Endothelial cell of umbilical vein (primary cell): ENCODE results near the gene GLRX5. TPM values are rescaled to one million over a fixed set of nuclear protein-coding genes. Genes with fewer than 3 reads are reported as not detected.

Experiments
- BruUV-seq: library from RNA; stranded (reverse); fragments of 400-500 nt; replicated peaks from 2 replicates; lab custom pipeline; 2021; lab: Mats Ljungman, UMichigan
- CTCF ChIA-PET: fragments of 300-600, 350-600 bp; sonication (Branson Sonifier 250); formaldehyde crosslinking; loops from one replicate; lab custom pipeline; 2021; ENCODE audit warnings: antibody characterized with exemption, inconsistent platforms; lab: Charles Lee
- POLR2A ChIA-PET: fragments of 300-600, 350-600 bp; sonication (Branson Sonifier 250); formaldehyde crosslinking; loops from one replicate; lab custom pipeline; 2021; ENCODE audit warnings: antibody characterized with exemption, inconsistent platforms; lab: Charles Lee
- DNase-seq: peaks from one replicate; pipeline ENCODE4 v3.0.0-alpha.2; 2011; ENCODE audit warnings: low read depth, low spot score
- FAIRE-seq: peaks from 2 replicates; lab custom pipeline; 2011; peaks lifted over from hg19 to GRCh38; lab: Jason Lieb, UNC
- H2AFZ ChIP-seq: 2 replicates; pipeline ENCODE4 v1.6.0; 2012; ENCODE audit warnings: low read depth, low read length, control low read depth, inconsistent platforms
- H3K27ac ChIP-seq: 2 replicates; pipeline ENCODE4 v1.5.1; 2011; ENCODE audit warnings: low read depth, mild to moderate bottlenecking, control low read depth, low read length, moderate library complexity; ENCODE audit not compliant: insufficient read depth
- H3K27me3 ChIP-seq, 2 experiments: 2 replicates each; pipeline versions ENCODE4 v1.6.0 to v1.6.1; 2011; ENCODE audit warnings: low read length in 2 of 2, mixed read lengths in 1 of 2; ENCODE audit not compliant: control insufficient read depth in 2 of 2, insufficient read depth in 2 of 2
- H3K36me3 ChIP-seq, 2 experiments: 2 replicates in 1 of 2; 3 replicates in 1 of 2; pipeline ENCODE4 v1.5.1; 2011; ENCODE audit warnings: low read length in 2 of 2, mild to moderate bottlenecking in 1 of 2, moderate library complexity in 1 of 2; ENCODE audit not compliant: control insufficient read depth in 2 of 2, insufficient read depth in 2 of 2; ENCODE audit errors: extremely low read depth in 1 of 2
- H3K4me1 ChIP-seq: 3 replicates; pipeline ENCODE4 v1.5.1; 2011; ENCODE audit warnings: mild to moderate bottlenecking, low read length; ENCODE audit not compliant: control insufficient read depth, insufficient read depth; ENCODE audit errors: extremely low read depth
- H3K4me2 ChIP-seq: 2 replicates; pipeline ENCODE4 v1.6.1; 2011; ENCODE audit warnings: low read length, control low read depth, mixed read lengths; ENCODE audit not compliant: insufficient read depth
- H3K4me3 ChIP-seq, 3 experiments: fragments of 200-600 bp in 1 of 3; sonication (generic), shearing (Covaris generic) in 1 of 3; replicated peaks in 1 of 3; 2 replicates each; pipeline ENCODE4 v1.5.1; 2011 to 2016; ENCODE audit warnings: control low read depth in 3 of 3, low read length in 3 of 3, mild to moderate bottlenecking in 2 of 3, inconsistent platforms in 1 of 3, low read depth in 1 of 3, moderate library complexity in 1 of 3; ENCODE audit not compliant: insufficient read depth in 1 of 3
- H3K79me2 ChIP-seq: 2 replicates; pipeline ENCODE4 v1.6.0; 2012; ENCODE audit warnings: low read length, inconsistent platforms; ENCODE audit not compliant: control insufficient read depth, insufficient read depth
- H3K9ac ChIP-seq: replicated peaks from 2 replicates; pipeline ENCODE3; 2011; ENCODE audit warnings: low read length, control low read depth; ENCODE audit not compliant: insufficient read depth; ENCODE audit errors: extremely low read depth
- H3K9me1 ChIP-seq: replicated peaks from 3 replicates; pipeline ENCODE4 v1.6.0; 2011; ENCODE audit warnings: mild to moderate bottlenecking, low read length; ENCODE audit not compliant: control insufficient read depth, insufficient read depth; ENCODE audit errors: extremely low read depth
- H3K9me3 ChIP-seq: replicated peaks from 2 replicates; pipeline ENCODE4 v1.5.1; 2012; ENCODE audit warnings: low read length, inconsistent platforms; ENCODE audit not compliant: control insufficient read depth, insufficient read depth
- H4K20me1 ChIP-seq: replicated peaks from 2 replicates; pipeline ENCODE3; 2011; ENCODE audit warnings: mild to moderate bottlenecking, low read length; ENCODE audit not compliant: control insufficient read depth, insufficient read depth; ENCODE audit errors: extremely low read depth
- EZH2 ChIP-seq: IDR thresholded peaks from 2 replicates; pipeline ENCODE4 v1.6.1; 2012; ENCODE audit warnings: borderline replicate concordance, low read depth, mild to moderate bottlenecking, moderate library complexity, low read length, inconsistent platforms; ENCODE audit not compliant: severe bottlenecking
- GATA2 ChIP-seq: IDR thresholded peaks from 2 replicates; pipeline ENCODE4 v1.7.0; 2011; ENCODE audit warnings: low read depth, mild to moderate bottlenecking, moderate library complexity, mixed read lengths, low read length; ENCODE audit not compliant: insufficient read length, insufficient read depth
- JUN ChIP-seq: IDR thresholded peaks from 2 replicates; pipeline ENCODE4 v1.6.1; 2011; ENCODE audit warnings: borderline replicate concordance, low read depth; ENCODE audit not compliant: insufficient read length, insufficient read depth
- MYC ChIP-seq: IDR thresholded peaks from one replicate; pipeline ENCODE4 v1.6.1; 2011; ENCODE audit warnings: mild to moderate bottlenecking, low read depth, low read length
- POLR2AphosphoS5 ChIP-seq: IDR thresholded peaks from 2 replicates; pipeline ENCODE4 v1.6.1; 2012; ENCODE audit warnings: low read depth, mild to moderate bottlenecking, control low read depth, low read length, moderate library complexity; ENCODE audit not compliant: insufficient read depth
- dilution Hi-C: fragments of 300-500 bp; cut with MboI; formaldehyde crosslinking; loops from one replicate; pipeline ENCODE4 v1.15.0; 2019; ENCODE audit warnings: low sequenced_read_pairs; ENCODE audit not compliant: extremely low pct_ligation_motif_present
- intact Hi-C: fragments of 100-400 bp; cut with micrococcal nuclease; formaldehyde crosslinking; loops from one replicate; pipeline ENCODE4 v1.10.0; 2022
- polyA plus RNA-seq, 4 experiments: library from polyadenylated mRNA; depleted of rRNA in 3 of 4; stranded (reverse) in 3 of 4; unstranded in 1 of 4; fragments of >200 nt; gene quantifications; 2 replicates each; pipeline versions ENCODE4 v1.2.1 to v1.2.3, GENCODE V29; 2011 to 2012; ENCODE audit warnings: missing spikeins in 1 of 4
- total RNA-seq: library from RNA; stranded (reverse); gene quantifications from 2 replicates; pipeline ENCODE4 v1.2.3, GENCODE V29; 2021
- TF ChIP-seq, protein P1 (sequence below), 2 donors: IDR thresholded peaks; 1 replicate in 1 of 2; 2 replicates in 1 of 2; pipeline ENCODE4 v1.5.1; 2011; ENCODE audit warnings: low read length in 2 of 2, mild to moderate bottlenecking in 2 of 2, moderate library complexity in 2 of 2, control low read depth in 1 of 2, inconsistent platforms in 1 of 2, low read depth in 1 of 2; ENCODE audit not compliant: insufficient read depth in 1 of 2; ENCODE audit errors: extremely low read depth in 1 of 2
- TF ChIP-seq, protein P2 (sequence below): IDR thresholded peaks from 2 replicates; pipeline ENCODE4 v1.6.1; 2011; ENCODE audit not compliant: insufficient read depth, insufficient read length

The GLRX5 gene
- total and polyA plus RNA-seq, 2 donors (not counting 3 experiments of a cell fraction or from before 2014, with no cell fraction given), result 42.6 to 52.0 TPM

DNA sequence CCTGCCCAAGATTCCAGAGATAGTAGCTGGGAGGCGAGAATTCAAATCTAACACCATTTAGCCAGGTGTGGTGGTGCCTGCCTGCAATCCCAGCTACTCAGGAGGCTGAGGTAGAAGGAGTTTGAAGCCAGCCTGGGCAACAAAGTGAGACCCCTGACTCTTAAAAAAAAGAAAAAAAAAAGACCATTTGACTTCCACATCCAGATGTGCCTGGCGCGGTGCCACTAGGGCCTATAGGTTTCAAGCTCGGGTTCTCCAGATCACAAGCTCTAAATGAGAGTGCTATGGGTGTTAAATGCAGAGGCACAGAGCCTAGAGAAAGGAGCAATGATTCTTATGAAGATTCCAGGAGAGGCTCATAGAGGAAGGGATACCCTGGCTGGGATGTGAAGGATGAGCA, 40.9 kb upstream of the GLRX5 start:
- no TSS peak for BruUV-seq
- DNase-seq (no peak), FAIRE-seq (no peak)
- Histone ChIP-seq H3K9me3 (no peaks in the 10 kb centered on the region), H3K9me1 (no peaks in the 10 kb centered on the region), H3K36me3 (no peaks in the 10 kb centered on the region), H3K4me1 (peaks cover 26% of the 10 kb centered on the region), H2AFZ (no peak overlapping the region), H3K27me3 (no peaks in the 10 kb centered on the region), H3K4me2 (no peak overlapping the region), H3K4me3 (no peak overlapping the region), H4K20me1 (no peaks in the 10 kb centered on the region), H3K79me2 (no peaks in the 10 kb centered on the region), H3K27ac (no peak overlapping the region), H3K9ac (no peak overlapping the region)
- dilution Hi-C loops (no loop called here), intact Hi-C loops (loop anchor here (2.0 kb wide), 1 partner anchor 25 kb away; no protein-coding TSS in a partner anchor)
- ChIA-PET CTCF (interaction anchor here (1.5 to 2.7 kb wide), 3 partner anchors 10 to 33 kb away, joined by 4 to 13 read pairs (median 6); no protein-coding TSS in a partner anchor), POLR2A (no interaction called here)
- TF ChIP-seq MYC (no peak), JUN (no peak), GATA2 (no peak), POLR2AphosphoS5 (no peak), EZH2 (no peak)
- TF ChIP-seq, protein P1, sequence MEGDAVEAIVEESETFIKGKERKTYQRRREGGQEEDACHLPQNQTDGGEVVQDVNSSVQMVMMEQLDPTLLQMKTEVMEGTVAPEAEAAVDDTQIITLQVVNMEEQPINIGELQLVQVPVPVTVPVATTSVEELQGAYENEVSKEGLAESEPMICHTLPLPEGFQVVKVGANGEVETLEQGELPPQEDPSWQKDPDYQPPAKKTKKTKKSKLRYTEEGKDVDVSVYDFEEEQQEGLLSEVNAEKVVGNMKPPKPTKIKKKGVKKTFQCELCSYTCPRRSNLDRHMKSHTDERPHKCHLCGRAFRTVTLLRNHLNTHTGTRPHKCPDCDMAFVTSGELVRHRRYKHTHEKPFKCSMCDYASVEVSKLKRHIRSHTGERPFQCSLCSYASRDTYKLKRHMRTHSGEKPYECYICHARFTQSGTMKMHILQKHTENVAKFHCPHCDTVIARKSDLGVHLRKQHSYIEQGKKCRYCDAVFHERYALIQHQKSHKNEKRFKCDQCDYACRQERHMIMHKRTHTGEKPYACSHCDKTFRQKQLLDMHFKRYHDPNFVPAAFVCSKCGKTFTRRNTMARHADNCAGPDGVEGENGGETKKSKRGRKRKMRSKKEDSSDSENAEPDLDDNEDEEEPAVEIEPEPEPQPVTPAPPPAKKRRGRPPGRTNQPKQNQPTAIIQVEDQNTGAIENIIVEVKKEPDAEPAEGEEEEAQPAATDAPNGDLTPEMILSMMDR (IDR thresholded peaks at IDR 0.05; ENCODE audit: extremely low read depth in 1 of 2, insufficient read depth in 1 of 2, low read depth in 1 of 2, low read length in 2 of 2), result no peak
- TF ChIP-seq, protein P2, sequence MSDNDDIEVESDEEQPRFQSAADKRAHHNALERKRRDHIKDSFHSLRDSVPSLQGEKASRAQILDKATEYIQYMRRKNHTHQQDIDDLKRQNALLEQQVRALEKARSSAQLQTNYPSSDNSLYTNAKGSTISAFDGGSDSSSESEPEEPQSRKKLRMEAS, result no peak
